Fibroblast of skin of scalp (primary cell): ENCODE measurements around the gene CD93.

Experiments used
- DNase-seq: peaks from one replicate; pipeline ENCODE4 v3.0.0-alpha.2; 2013

The CD93 gene

GRCh38 chr20:23052904-23053303, 33.2 kb downstream of the CD93 start:
- no peak for DNase-seq

GRCh38 chr20:23050847-23051627, 35.1 kb downstream of the CD93 start:
- peak; percentile 86 for DNase-seq

GRCh38 chr20:23050076-23050838, 35.9 kb downstream of the CD93 start:
- DNase-seq = no peak

GRCh38 chr20:23049201-23050075, 36.7 kb downstream of the CD93 start, which contains the start of gene THBD:
THBD (minus strand) TSS chr20:23049672; CDS start chr20:23049504, 168 bp downstream.
- DNase-seq = no peak

GRCh38 chr20:23048283-23049200, 37.6 kb downstream of the CD93 start:
- DNase-seq = peak; percentile 36

GRCh38 chr20:23047738-23048214, 38.3 kb downstream of the CD93 start:
- DNase-seq = no peak

GRCh38 chr20:23047001-23047737, 39.0 kb downstream of the CD93 start:
- DNase-seq = no peak

- no peak for DNase-seq
Measured at GRCh38 chr20:23046431-23046830, 39.7 kb downstream of the CD93 start.

GRCh38 chr20:23043376-23043775, 42.7 kb downstream of the CD93 start:
- DNase-seq = no peak

- no peak for DNase-seq
Measured at GRCh38 chr20:23042270-23042669, 43.9 kb downstream of the CD93 start.

- no peak for DNase-seq
Measured at GRCh38 chr20:23039885-23040508, 46.1 kb downstream of the CD93 start.

GRCh38 chr20:23039136-23039875, 46.8 kb downstream of the CD93 start:
- no peak for DNase-seq

GRCh38 chr20:23037017-23037481, 49.1 kb downstream of the CD93 start:
- no peak for DNase-seq

- no peak for DNase-seq
Measured at GRCh38 chr20:23036371-23036770, 49.8 kb downstream of the CD93 start.

GRCh38 chr20:23035731-23036130, 50.4 kb downstream of the CD93 start:
- no peak for DNase-seq

- DNase-seq = no peak
Measured at GRCh38 chr20:23034721-23035671, 51.1 kb downstream of the CD93 start, which contains the start of gene SSTR4. SSTR4 (plus strand) TSS chr20:23035312; CDS start chr20:23035484, 172 bp downstream.

GRCh38 chr20:23033918-23034317, 52.2 kb downstream of the CD93 start:
- DNase-seq = no peak

- no peak for DNase-seq
Measured at GRCh38 chr20:23032750-23033078, 53.4 kb downstream of the CD93 start.
